Lung (tissue), 12 donors: ENCODE data around the gene TBCK. TPM values are rescaled to one million over a fixed set of nuclear protein-coding genes. Genes with fewer than 3 reads are reported as not detected.

Source experiments
- ATAC-seq: fragments of 200-7000 bp; cut with Tn5 transposase; one replicate; pipeline ENCODE4 v1.9.1; 2020; ENCODE audit warnings: moderate number of reproducible peaks; ENCODE audit not compliant: insufficient read depth, low FRiP score
- DNase-seq, 3 donors: peaks; one replicate each; pipeline ENCODE4 v3.0.0-alpha.2; 2013 to 2017
- H3K27ac ChIP-seq, 2 donors: one replicate each; pipeline ENCODE4 v1.5.1; 2013; ENCODE audit warnings: mild to moderate bottlenecking in 2 of 2, moderate library complexity in 2 of 2, control low read depth in 1 of 2, inconsistent platforms in 1 of 2, low read depth in 1 of 2, low read length in 1 of 2
- H3K27me3 ChIP-seq, 3 donors: one replicate each; pipeline ENCODE4 v1.5.1; 2013; ENCODE audit warnings: low read length in 2 of 3; ENCODE audit not compliant: control insufficient read depth in 3 of 3, insufficient read depth in 3 of 3
- H3K36me3 ChIP-seq, 4 donors: one replicate each; pipeline ENCODE4 v1.5.1; 2013; ENCODE audit warnings: low read length in 4 of 4, mild to moderate bottlenecking in 1 of 4, moderate library complexity in 1 of 4; ENCODE audit not compliant: control insufficient read depth in 4 of 4, insufficient read depth in 4 of 4
- H3K4me1 ChIP-seq, 5 donors: one replicate each; pipeline ENCODE4 v1.5.1; 2013; ENCODE audit warnings: low read length in 5 of 5, mild to moderate bottlenecking in 2 of 5, moderate library complexity in 1 of 5; ENCODE audit not compliant: control insufficient read depth in 5 of 5, insufficient read depth in 5 of 5
- H3K4me3 ChIP-seq: one replicate; pipeline ENCODE4 v1.5.1; 2013; ENCODE audit warnings: mild to moderate bottlenecking, control low read depth, moderate library complexity
- H3K9ac ChIP-seq, 2 donors: one replicate each; pipeline ENCODE4 v1.5.1; 2013; ENCODE audit warnings: low read length in 2 of 2, control low read depth in 1 of 2; ENCODE audit not compliant: insufficient read depth in 1 of 2
- H3K9me3 ChIP-seq, 4 donors: one replicate each; pipeline ENCODE4 v1.5.1; 2013; ENCODE audit warnings: low read length in 3 of 4, mild to moderate bottlenecking in 1 of 4, moderate library complexity in 1 of 4; ENCODE audit not compliant: control insufficient read depth in 4 of 4, insufficient read depth in 3 of 4
- CTCF ChIP-seq: IDR thresholded peaks from 2 replicates; pipeline ENCODE4 v1.5.1; 2012; ENCODE audit warnings: mild to moderate bottlenecking; ENCODE audit errors: control extremely low read depth, extremely low read depth
- WGBS, 2 donors: extraction: QIAGEN DNeasy Blood & Tissue Kit; methylation state at CpG; one replicate each; pipeline ENCODE4 v1.1.7; 2013; 5-methylcytosine and 5-hydroxymethylcytosine counted together
- polyA plus RNA-seq, 2 donors: library from polyadenylated mRNA; stranded (reverse); fragments of 200-250 nt; gene quantifications; one replicate each; pipeline ENCODE4 v1.2.1, GENCODE V29; 2013
- total RNA-seq, 2 donors: library from RNA; depleted of rRNA in 1 of 2; stranded (reverse); fragments of >200 nt in 1 of 2; gene quantifications; one replicate each; pipeline ENCODE4 v1.2.1, GENCODE V29; 2014 to 2021
- donor health status: control.
- donor health status: control.
- donor health status: Bipolar disorder and iron deficiency.
- donor health status: healthy.
- donor health status: DM: yes; HTN: yes; CAD: no.

The TBCK gene
- total and polyA plus RNA-seq, 4 donors: 6.7 to 71.2 (median 18.6) TPM

- no peak overlapping the region for H3K27ac ChIP-seq
- no peak for TF ChIP-seq CTCF
- ATAC-seq: no peak
These were observed 282.5 kb downstream of the TBCK start for GRCh38 chr4:106033469-106033868.

GRCh38 chr4:106032851-106033286, 283.1 kb downstream of the TBCK start:
- DNase-seq (no peak), ATAC-seq (peak; percentile 20)

More at GRCh38 chr4:106033469-106033868, 282.5 kb downstream of the TBCK start:
- Histone ChIP-seq H3K4me3 (no peak overlapping the region), H3K9me3 (peaks cover 0 to 6% (median 1%) of the 10 kb centered on the region in 4 donors), H3K4me1 (peaks cover 0 to 6% (median 0%) of the 10 kb centered on the region in 5 donors), H3K27me3 (no peaks in the 10 kb centered on the region), H3K9ac (no peak overlapping the region), H3K36me3 (no peaks in the 10 kb centered on the region)
- DNase-seq: no peak

GRCh38 chr4:106022454-106022853, 293.6 kb downstream of the TBCK start:
- ATAC-seq (no peak), DNase-seq (no peak)
- Histone ChIP-seq H3K27me3 (no peaks in the 10 kb centered on the region), H3K4me3 (no peak overlapping the region), H3K9ac (no peak overlapping the region), H3K9me3 (no peaks in the 10 kb centered on the region), H3K27ac (no peak overlapping the region), H3K36me3 (no peaks in the 10 kb centered on the region), H3K4me1 (peaks cover 0 to 7% (median 0%) of the 10 kb centered on the region in 5 donors)
- 79 to 92% methylated on average over 2 of the region's 2 CpGs for whole genome bisulfite sequencing, 2 donors
- TF ChIP-seq CTCF: no peak

More at GRCh38 chr4:106032851-106033286, 283.1 kb downstream of the TBCK start:
- H3K9ac ChIP-seq: no peak overlapping the region
- peaks cover 0 to 6% (median 0%) of the 10 kb centered on the region in 5 donors for H3K4me1 ChIP-seq
- H3K27me3 ChIP-seq: no peaks in the 10 kb centered on the region
- H3K27ac ChIP-seq: no peak overlapping the region
- H3K9me3 ChIP-seq: peaks cover 0 to 6% (median 1%) of the 10 kb centered on the region in 4 donors
- WGBS, 2 donors: 78 to 92% methylated on average over 1 of the region's 1 CpG
- TF ChIP-seq CTCF: no peak
- no peaks in the 10 kb centered on the region for H3K36me3 ChIP-seq
- no peak overlapping the region for H3K4me3 ChIP-seq
